NCI-H2196 treated with DMSO at 0.1 percent for 48 hours (cell line): ENCODE data around the gene TMEM171.

Experiments used
- DNase-seq: peaks from one replicate; lab custom pipeline; 2025; ENCODE audit not compliant: unreplicated experiment; lab: John Stamatoyannopoulos, UW

TMEM171 gene, protein sequence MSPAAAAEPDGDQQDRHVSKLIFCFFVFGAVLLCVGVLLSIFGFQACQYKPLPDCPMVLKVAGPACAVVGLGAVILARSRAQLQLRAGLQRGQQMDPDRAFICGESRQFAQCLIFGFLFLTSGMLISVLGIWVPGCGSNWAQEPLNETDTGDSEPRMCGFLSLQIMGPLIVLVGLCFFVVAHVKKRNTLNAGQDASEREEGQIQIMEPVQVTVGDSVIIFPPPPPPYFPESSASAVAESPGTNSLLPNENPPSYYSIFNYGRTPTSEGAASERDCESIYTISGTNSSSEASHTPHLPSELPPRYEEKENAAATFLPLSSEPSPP

DNA sequence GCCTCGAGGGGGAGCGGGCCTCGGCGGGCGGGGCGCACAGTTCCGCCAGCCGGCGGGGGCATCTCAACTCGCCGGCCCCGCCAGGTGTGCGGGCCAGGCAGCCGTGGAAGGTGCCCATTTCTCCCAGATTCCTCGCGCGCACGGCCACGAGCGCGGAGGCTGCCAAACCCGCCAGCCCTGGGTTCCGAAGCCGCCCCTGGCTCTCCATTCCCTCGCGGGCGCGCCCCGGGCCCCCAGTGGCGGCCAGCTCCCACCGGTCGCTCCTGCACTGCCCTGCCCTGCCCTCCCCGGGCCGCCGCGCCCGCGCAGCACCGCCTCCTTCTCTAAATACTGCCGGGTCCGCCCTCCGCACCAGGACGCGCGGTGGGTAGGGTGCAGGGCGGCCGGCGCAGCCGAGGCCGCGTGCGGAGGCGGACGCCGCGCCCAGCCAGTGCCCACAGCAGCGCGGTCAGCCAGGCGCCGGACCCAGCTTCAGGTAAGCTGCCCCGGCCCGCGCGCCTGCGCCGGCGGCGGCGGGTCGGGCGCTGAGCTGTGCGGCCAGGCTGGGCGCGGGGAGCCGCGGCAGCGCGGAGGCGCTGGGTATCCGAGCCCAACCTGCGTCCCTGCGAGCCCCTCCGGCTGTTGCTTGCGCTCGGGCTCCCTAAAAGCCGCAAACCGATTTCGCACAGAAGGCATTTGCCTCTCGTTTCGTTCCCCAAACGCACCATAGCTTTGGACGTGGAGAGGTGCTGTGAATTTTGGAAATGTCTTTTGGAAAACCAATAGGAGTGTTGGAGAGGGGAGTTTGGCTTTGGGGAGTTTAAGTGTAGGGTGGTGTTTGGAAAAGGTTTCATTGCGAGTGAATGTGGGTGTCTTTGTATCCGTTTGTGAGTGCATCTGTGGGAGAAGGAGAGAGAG lies at the start of gene TMEM171:
TMEM171 (plus strand) TSS at position 354 of the 897 bp plus-strand sequence. CDS start 2,799 bp downstream, outside the sequence.
- DNase-seq, result no peak

DNA sequence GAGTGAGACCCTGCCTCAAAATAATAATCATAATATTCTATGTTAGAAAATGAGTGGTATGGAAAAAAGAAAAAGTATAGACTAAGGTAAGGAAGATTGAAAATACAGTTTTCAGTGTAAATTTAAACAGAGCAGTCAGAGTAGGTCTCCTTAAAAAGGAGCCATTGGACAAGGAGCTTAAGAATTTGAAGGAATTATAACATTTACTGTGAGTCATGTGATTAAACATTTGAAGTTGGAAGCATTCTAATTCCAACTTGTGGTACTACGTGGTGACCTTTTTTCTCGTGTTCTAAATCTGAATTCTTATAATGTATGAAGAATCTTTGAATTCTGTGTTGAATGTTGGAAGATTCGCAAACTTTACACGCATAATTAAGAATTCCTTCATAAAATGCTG lies 39.3 kb upstream of the TMEM171 start:
- DNase-seq, result no peak

DNA sequence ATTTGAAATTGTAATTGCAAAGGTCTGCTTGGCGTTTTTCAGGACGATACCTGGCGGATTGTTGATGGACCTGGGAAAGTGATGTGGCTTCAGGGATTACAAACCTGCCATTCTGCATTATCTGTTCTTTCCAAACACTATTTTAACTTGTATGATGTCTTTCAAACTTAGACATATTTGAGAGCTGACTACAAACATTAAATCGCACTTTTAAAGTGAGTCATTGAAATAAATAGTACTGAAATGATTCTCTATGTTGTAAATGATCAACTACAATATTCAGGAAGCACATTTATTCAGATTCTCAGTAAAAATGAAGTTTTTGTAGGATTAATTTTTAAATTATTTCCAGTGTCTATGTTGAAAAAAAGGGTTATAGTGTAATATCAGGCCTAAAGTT lies 32.3 kb upstream of the TMEM171 start:
- DNase-seq, result no peak

DNA sequence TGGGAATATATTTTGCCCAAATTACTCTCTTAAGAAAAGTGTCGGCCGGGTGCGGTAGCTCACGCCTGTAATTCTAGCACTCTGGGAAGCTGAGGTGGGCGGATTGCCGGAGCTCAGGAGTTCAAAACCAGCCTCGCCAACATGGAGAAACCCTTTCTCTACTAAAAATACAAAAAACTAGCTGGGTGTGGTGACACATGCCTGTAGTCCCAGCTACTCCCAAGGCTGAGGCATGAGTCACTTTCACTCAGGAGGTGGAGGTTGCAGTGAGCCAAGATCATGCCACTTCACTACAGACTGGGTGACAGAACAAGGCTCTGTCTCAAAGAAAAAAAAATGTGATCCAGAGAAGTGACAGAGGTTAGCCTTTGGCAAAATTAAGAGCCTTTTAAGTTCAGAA lies 26.4 kb upstream of the TMEM171 start:
- no peak for DNase-seq

DNA sequence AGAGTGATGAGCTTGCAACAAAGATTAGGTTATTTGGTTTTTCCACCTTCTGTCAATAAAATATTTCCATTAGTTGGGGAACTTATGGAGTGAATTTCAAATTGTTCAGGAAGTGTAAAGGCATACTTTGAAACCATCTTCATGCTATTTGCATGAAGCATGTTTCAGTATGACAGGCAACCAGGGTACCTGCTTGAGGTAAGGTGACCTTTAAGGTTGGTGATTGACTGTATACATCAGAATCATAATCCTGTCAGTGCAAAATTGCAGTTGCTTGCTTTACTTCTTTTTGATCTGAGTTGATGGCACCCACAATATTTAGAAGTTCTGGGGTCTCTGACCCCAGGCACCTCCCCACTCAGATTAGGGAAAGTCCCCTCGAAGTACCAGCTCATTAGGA lies 26.0 kb upstream of the TMEM171 start:
- DNase-seq, result no peak

DNA sequence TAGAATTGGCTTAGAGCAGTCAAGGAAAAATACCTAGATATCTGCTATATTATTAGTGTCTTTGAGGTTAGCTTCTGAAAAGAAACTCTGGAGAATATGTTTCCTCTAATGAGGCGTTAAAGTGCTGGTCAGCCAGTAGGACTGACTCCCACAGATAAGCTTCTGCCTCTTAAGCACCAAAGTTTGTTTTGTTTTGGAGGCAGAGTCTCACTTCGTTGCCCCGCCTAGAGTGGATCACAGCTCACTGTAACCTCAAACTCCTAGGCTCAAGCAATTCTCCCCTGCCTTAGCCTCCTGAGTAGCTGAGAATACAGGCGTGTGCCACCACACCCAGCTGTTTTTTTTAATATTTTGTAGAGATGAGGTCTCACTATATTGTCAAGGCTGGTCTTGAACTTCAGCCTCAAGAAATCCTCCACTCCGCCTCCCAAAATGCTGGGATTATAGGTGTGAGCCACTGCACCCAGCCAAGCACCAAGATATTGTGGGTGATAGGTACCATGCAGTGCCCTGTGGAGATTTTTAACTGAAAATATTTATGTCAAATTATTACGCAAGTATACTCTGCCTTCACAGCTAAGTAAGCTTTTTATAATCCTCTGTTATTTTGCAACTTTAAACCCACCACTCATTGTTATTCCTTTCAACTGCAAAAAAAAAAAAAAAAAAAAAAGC lies 24.7 kb upstream of the TMEM171 start:
- DNase-seq, result no peak

DNA sequence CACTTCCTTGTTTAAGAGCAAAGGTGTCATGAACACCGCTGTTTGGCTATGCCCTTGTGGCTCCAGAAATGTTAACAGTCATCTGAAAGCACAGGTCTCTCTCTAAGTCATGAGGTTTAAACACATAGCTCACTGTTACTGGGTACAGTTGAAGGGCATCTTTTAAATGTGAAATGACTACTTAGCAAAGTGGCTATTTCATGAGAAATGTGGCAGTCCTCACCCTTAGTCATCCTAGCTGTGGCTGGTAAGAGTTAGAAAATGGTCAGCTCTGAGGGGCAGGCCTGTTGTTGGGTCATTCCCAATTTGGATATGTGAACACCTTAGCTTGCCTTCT lies 24.2 kb upstream of the TMEM171 start:
- DNase-seq, result no peak

DNA sequence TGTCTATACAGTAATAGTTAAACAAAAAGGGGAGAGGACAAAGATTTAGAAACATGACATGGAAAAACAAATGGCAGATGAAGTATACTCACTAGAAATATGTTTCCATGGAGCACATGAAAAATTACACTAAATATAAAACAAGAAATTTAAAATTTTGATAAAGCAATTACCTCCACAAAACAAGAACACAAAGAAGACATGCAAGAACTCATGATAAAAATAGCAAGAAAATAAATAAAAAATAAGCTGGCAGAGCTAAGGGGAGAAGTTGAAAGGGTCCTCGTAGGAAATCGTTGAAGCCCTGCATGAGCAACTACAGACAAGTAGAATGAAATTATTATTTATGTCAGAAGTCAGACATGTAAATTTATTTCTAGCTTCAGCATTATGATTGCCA lies 22.6 kb upstream of the TMEM171 start:
- DNase-seq, result no peak

DNA sequence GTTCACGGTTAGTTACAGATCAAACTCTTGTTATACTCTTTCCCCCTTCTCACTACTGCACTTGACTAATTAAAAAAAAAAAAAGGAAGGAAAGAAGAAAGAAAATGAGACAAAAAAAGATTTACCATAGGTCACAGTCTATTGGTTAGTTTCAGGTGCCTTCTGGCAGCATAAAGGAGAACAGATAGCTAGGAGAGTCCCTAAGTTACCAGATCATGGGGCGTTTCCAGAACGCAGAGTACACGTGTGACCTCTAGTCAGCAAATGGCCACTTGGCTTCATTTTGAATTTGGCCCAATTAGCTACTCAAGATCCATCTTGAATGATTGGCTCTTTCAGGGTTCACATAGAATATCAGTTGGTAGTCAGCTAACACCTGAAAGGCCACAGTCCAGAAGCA lies 20.3 kb upstream of the TMEM171 start:
- no peak for DNase-seq

DNA sequence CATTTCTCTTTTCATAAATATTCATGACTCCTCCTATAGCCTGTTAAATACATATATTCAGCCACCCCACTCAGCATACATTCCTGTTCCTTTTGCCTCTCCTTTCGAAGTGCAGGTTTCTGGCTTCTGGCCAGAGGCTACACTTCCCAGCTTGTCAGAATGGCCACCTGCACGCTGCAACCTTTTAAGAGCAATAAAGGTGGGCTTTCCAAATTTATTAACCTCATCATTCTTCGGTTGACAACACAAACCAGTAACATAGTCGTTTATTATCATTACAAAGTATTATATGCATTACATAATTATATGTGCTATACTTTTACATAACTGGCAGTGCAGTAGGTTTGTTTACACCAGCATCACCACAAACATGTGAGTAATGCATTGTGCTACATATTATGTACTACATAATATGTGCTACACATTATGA lies 16.5 kb upstream of the TMEM171 start:
- no peak for DNase-seq

DNA sequence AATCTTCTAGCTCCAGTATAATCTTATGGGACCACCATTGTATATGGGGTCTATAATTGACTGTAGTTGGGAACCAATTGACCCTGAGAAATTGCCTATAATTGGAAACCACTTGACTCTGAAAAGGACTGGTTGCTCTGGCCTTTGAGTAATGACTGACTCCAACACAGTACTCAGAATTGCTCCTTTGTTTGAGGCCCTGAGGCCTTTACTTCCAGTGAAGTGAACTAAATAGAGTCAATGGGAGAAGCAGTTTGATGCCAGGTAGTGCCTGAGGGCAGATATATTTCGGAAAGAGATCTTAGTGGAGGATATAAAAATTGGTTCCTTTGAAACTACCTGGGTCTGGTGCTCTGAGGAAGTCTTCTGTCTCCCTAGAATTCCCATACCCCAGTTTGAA lies 16.0 kb upstream of the TMEM171 start:
- DNase-seq, result no peak

DNA sequence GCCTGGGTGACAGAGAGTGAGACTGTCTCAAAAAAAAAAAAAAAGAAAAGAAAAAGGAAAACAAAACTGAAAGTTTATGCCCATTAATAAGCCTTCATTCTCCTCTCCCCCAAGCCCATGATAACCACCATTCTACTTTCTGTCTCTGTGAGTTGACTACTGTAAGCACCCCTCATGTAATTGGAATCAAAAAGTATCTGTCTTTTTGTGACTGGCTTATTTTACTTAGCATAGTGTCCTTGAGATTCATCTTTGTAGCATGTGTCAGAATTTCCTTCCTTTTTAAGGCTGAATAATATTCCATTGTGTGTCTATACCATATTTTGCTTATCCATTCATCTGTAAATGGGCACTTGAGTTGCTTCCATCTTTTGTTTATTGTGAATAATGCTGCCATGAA lies 14.0 kb upstream of the TMEM171 start:
- no peak for DNase-seq

DNA sequence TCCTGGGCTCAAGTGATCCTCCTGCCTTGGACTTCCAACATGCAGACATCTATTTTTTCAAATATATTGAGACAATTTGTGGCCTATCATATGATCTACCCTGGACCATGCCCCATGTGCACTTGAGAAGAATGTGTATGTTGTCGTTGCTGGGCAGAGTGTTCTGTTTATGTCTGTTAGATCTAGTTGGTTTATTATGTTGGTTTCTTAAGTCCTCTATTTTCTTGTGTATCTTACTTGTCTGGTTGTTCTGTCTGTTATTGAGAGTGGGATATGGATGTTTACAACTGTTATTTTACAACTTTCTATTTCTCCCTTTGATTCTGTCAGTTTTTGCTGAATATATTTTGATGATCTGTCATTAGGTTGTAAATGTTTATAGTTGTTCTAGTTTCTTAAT lies 10.2 kb upstream of the TMEM171 start:
- DNase-seq, result no peak

DNA sequence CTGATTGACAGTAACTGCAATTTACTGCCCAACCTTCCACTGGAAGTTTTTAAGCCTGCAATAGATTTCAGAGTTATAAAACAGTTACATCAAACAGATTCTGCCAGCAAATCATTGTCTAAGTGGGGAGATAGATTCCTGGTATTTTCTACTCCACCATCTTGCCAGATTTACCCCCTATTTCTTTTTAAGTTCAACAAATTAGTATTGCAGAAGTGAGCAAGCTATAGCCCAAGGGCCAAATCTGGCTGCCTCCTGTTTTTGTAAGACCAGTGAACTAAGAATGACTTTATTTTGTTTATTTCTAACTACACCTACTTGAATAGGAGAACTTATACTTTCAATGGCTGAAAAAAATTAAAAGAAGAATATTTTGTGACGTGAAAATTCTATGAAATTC lies 8.8 kb upstream of the TMEM171 start:
- no peak for DNase-seq

DNA sequence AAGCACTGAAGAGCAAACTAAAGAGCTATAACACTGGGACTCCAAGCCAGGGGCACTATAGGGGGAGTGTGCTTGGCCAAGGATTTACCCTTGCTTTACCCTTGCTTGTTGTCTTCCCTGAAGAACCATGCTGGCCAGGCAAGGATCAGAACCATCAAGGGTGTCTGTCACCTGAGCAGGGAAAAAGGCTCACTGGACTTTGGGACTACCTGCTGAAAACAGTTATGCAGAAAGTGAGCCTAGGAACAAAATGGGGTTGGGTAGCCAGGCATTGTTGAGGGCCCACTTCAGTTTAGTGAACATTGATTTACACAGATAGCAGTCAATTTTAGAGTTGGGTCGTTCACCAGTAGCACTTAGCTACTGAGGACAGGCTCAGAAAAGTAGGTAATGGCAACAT lies 8.0 kb upstream of the TMEM171 start:
- no peak for DNase-seq

DNA sequence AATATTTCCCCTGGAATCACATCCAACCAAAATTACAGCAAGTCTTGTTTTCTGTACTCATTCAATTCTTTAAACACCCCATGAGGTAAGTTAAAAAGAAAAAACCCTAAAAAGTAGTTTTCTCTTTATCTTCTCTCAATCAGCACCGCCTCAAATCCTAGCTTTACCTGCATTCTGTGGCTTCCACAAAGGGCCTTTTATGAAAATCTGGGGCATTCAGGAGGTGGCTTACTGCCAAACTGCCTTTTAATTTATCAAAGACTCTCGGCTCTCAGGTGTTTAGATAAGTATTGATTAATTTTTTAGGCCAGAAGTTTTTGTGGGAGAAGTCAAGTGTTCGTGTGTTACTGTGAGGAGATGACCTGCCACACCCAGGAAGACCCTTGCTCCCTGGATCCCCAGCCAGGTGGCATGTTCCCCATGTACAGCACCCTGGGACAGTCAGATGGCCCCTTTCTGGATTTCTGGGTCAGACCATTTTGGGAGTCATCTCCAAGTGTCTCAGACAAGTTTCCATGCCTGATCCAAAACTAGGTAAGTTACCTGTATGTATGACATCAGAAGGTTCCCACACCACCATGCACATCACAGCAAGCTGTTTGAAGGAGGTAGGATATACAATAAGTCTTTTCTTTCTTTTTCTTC lies 6.2 kb upstream of the TMEM171 start:
- DNase-seq, result no peak

DNA sequence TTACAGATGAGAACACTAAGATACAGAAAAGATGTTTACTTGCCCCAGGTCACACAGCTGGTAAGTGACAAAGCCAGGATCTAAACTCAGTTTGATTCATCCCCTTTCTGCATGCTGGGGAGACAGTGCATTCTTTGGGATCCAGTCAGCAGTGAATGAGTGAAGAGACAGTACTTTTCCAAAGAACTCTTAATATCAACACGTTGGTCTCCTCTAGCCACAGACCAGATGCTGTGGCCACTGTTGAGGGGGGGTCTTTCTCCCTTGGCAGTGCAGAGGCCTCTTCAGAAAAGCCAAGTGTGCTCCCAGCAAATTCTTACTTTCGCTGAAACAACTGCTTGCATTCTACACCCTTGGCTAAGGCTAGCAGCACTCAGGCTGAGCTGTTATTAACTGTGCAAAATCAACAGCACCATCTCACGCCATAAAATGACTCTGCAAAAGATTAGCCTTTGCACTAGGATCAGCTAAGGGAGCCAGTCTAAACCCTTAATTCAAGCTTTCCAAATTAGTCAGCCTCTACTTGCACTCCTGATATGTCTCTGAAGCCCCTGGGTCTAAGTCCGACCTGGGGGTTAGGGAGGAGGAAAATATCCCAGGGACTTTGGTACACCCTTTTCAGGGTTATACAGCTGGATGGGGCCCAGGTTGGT lies 4.8 kb upstream of the TMEM171 start:
- DNase-seq, result no peak

DNA sequence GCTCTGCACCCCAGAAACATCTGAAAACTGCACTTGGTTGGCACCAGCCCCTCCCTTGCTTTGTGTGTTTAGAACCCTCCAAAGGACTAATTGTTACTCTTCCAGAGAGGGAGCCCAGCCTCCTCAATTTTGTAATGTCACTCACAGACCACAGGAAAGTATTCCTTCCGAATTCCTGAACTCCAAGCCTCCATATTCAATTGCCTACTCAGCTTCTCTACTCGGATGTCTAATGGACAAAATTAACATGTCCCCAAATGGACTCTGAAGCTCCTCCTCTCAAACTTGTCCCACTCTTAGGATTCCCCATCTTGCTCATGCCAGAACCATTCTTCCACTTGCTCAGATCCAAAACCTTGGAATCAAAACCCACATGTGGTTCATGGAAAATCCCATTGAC lies 3.9 kb upstream of the TMEM171 start:
- DNase-seq, result no peak

DNA sequence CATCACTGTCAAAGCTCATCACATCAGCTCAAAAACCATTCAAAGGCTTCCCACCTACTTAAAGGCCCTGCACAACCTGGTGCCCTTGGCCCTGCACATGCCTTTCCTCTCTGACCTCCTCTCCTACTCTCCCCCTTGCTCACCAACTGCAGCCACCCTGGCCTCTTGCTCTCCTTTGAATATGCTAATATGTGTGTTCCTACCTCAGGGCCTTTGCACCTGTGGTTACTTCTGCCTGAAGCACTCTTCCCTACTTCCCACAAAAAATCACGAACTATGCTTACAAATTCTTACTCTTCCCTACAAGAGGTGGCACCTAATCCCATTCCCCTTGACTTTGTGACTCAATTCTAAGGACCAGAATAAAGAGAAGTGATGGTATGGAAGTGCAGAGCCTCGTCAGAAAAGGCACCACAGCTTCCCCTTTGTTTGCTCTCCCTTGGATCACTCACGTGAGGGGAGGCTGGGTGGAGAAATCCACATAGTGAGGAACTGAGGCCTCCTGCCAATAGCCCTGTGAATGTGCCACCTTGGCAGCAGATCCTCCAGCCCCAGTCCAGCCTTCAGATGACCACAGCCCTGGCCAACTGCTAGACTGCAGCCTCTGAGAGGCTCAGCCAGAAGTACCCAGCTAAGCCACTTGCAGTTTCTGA lies 3.2 kb upstream of the TMEM171 start:
- DNase-seq, result no peak

DNA sequence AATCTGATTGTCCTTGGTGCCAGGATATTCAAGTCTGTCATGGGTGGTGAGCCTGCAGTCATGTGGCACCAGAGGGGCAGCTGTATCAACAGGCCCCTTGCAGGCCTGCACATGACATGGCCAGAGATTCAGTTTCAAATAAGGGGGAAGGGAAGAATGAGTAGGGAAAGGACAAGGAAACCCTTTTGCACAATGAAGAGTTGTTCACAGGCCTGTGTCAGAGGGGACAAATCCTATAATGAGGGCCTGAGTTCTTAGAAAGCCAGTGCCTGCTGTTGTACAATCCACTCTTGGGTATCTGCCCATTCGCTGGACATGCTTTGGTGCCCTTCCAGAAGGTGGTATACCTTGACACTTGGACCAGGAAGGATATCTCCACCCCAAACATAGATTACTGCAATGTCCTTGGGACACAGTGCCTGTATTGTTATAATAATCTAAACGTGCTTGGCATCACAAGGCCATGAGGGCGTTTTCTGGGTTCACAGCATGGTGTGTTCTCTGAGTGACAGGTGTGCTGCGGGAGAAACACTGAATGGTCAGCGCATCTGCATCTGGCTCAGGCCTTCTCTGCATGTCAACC lies 1.9 kb upstream of the TMEM171 start:
- peak; percentile 56 for DNase-seq
